Sciatic nerve (tissue), 2 donors: ENCODE results near the gene CDK5. TPM values are rescaled to one million over a fixed set of nuclear protein-coding genes. Genes with fewer than 3 reads are reported as not detected.

Experiments used
- ATAC-seq: fragments of 200-7000 bp; cut with Tn5 transposase; one replicate; pipeline ENCODE4 v1.9.1; 2020; ENCODE audit warnings: mild to moderate bottlenecking, moderate library complexity
- DNase-seq: peaks from one replicate; pipeline ENCODE4 v3.0.0-alpha.2; 2020; ENCODE audit warnings: low spot score
- intact Hi-C: fragments of 100-400 bp; cut with DNase I; formaldehyde crosslinking; loops from one replicate; pipeline ENCODE4 v1.14.2; 2022
- total RNA-seq: library from RNA; stranded (reverse); fragmentation: NEBNext Ultra II Directional; extraction: Animal tissue kit (Norgen Biotek cat#: 25700); gene quantifications from one replicate; pipeline ENCODE4 v1.2.1, GENCODE V29; 2021
- donor health status: DM: no; HTN: no; CAD: no.
- donor health status: DM: no; HTN: no; CAD: no.

The CDK5 gene
- total RNA-seq, 1 donor from 2014 or later = 5.7 TPM

- DNase-seq = no peak
- no peak for ATAC-seq
- intact Hi-C loops = no loop called here
Observed at GRCh38 chr7:151061213-151062110, 3.8 kb upstream of the CDK5 start.

- no peak for DNase-seq
- no peak for ATAC-seq
- intact Hi-C loops = no loop called here
Observed at GRCh38 chr7:151060416-151061212, 2.9 kb upstream of the CDK5 start.

GRCh38 chr7:151060113-151060415 is 2.4 kb upstream of the CDK5 start:
- DNase-seq = no peak
- intact Hi-C loops = no loop called here
- no peak for ATAC-seq

- DNase-seq (peak; percentile 90), ATAC-seq (peak; percentile 62)
- intact Hi-C loops = no loop called here
Observed at GRCh38 chr7:151059367-151060112, 1.8 kb upstream of the CDK5 start, which contains the start of gene SLC4A2. SLC4A2 (plus strand) TSS chr7:151059589; CDS start chr7:151061988, 2,399 bp downstream.

GRCh38 chr7:151058781-151059366 is 1.2 kb upstream of the CDK5 start:
- ATAC-seq = peak; percentile 2
- intact Hi-C loops = no loop called here
- DNase-seq = no peak

GRCh38 chr7:151057989-151058780 is 488 bp upstream of the CDK5 start:
- intact Hi-C loops = no loop called here
- ATAC-seq (peak; percentile 93), DNase-seq (peak; percentile 98)

- intact Hi-C loops = no loop called here
- DNase-seq (no peak), ATAC-seq (no peak)
Observed at GRCh38 chr7:151056666-151057505, 811 bp downstream of the CDK5 start.

GRCh38 chr7:151056283-151056665 is 1.4 kb downstream of the CDK5 start:
- no peak for ATAC-seq
- intact Hi-C loops = no loop called here
- DNase-seq = no peak

GRCh38 chr7:151053751-151054150 is 3.9 kb downstream of the CDK5 start:
- ATAC-seq (no peak), DNase-seq (no peak)
- intact Hi-C loops = no loop called here

- no peak for ATAC-seq
- no peak for DNase-seq
- intact Hi-C loops = no loop called here
Observed at GRCh38 chr7:151053096-151053495, 4.6 kb downstream of the CDK5 start.

- DNase-seq = peak; percentile 78
- ATAC-seq = peak; percentile 56
- intact Hi-C loops = no loop called here
Observed at GRCh38 chr7:151051108-151051507, 6.6 kb downstream of the CDK5 start.

- DNase-seq (no peak), ATAC-seq (no peak)
- intact Hi-C loops = loop anchor here (10.0 kb wide), 1 partner anchor 66 kb away; no protein-coding TSS in a partner anchor
Observed at GRCh38 chr7:151048911-151049463, 8.7 kb downstream of the CDK5 start.

- ATAC-seq (no peak), DNase-seq (no peak)
- intact Hi-C loops = loop anchor here (10.0 kb wide), 1 partner anchor 67 kb away; no protein-coding TSS in a partner anchor
Observed at GRCh38 chr7:151047976-151048815, 9.5 kb downstream of the CDK5 start, which contains the start of gene ASIC3. ASIC3 (plus strand) TSS chr7:151048531; CDS start chr7:151048886, 355 bp downstream.

- intact Hi-C loops = loop anchor here (10.0 kb wide), 1 partner anchor 68 kb away; no protein-coding TSS in a partner anchor
- DNase-seq (no peak), ATAC-seq (peak; percentile 14)
Observed at GRCh38 chr7:151046603-151047573, 10.8 kb downstream of the CDK5 start.

GRCh38 chr7:151045967-151046366 is 11.7 kb downstream of the CDK5 start:
- intact Hi-C loops = loop anchor here (10.0 kb wide), 1 partner anchor 69 kb away; no protein-coding TSS in a partner anchor
- DNase-seq (no peak), ATAC-seq (peak; percentile 8)
